Measurements from ENCODE around the gene ADAP1. TPM values are rescaled to one million over a fixed set of nuclear protein-coding genes. Genes with fewer than 3 reads are reported as not detected.

The ADAP1 gene
- total RNA-seq, 4 donors from 2014 or later: 9.1 to 18.8 (median 9.9) TPM

GRCh38 chr7:868189-868486, 86.3 kb downstream of the ADAP1 start:
- H3K4me3 ChIP-seq (ENCODE audit: low read depth, poor library complexity, severe bottlenecking): no peak overlapping the region
- TF ChIP-seq POLR2A (IDR thresholded peaks at IDR 0.05) (no peak), CTCF (IDR thresholded peaks at IDR 0.05) (no peak)
- intact Hi-C loops (cut with DNase I; ENCODE audit: low total_unique reads): no loop called here
- WGBS, 2 donors: 77 to 86% methylated on average over 3 to 7 of the region's 17 CpGs
- DNase-seq (ENCODE audit: low spot score in 2 of 2): no peak

GRCh38 chr7:867406-868188, 86.9 kb downstream of the ADAP1 start:
- no peak overlapping the region for H3K4me3 ChIP-seq (ENCODE audit: low read depth, poor library complexity, severe bottlenecking)
- intact Hi-C loops (cut with DNase I; ENCODE audit: low total_unique reads): no loop called here
- 34 to 50% methylated on average over 21 to 22 of the region's 22 CpGs for WGBS, 2 donors
- peak; percentile 79 to 91 for DNase-seq (ENCODE audit: low spot score in 2 of 2)
- TF ChIP-seq POLR2A (IDR thresholded peaks at IDR 0.05) (no peak), CTCF (IDR thresholded peaks at IDR 0.05) (no peak)

GRCh38 chr7:867001-867405, 87.5 kb downstream of the ADAP1 start:
- no peak overlapping the region for H3K4me3 ChIP-seq (ENCODE audit: low read depth, poor library complexity, severe bottlenecking)
- intact Hi-C loops (cut with DNase I; ENCODE audit: low total_unique reads): no loop called here
- 29 to 32% methylated on average over 18 of the region's 18 CpGs for WGBS, 2 donors

GRCh38 chr7:865921-866320, 88.6 kb downstream of the ADAP1 start:
- DNase-seq (ENCODE audit: low spot score in 2 of 2): no peak
- 95 to 97% methylated on average over 25 of the region's 25 CpGs for WGBS, 2 donors
- TF ChIP-seq CTCF (IDR thresholded peaks at IDR 0.05) (no peak), POLR2A (IDR thresholded peaks at IDR 0.05) (no peak)
- intact Hi-C loops (cut with DNase I; ENCODE audit: low total_unique reads): no loop called here
- H3K4me3 ChIP-seq (ENCODE audit: low read depth, poor library complexity, severe bottlenecking): no peak overlapping the region

More at GRCh38 chr7:867001-867405, 87.5 kb downstream of the ADAP1 start:
- TF ChIP-seq POLR2A (IDR thresholded peaks at IDR 0.05) (no peak), CTCF (IDR thresholded peaks at IDR 0.05) (no peak)
- DNase-seq (ENCODE audit: low spot score in 2 of 2): peak; percentile 67 to 92

GRCh38 chr7:863106-863505, 91.4 kb downstream of the ADAP1 start:
- 89 to 92% methylated on average over 16 of the region's 16 CpGs for WGBS, 2 donors
- DNase-seq (ENCODE audit: low spot score in 2 of 2): no peak
- TF ChIP-seq CTCF (IDR thresholded peaks at IDR 0.05) (no peak), POLR2A (IDR thresholded peaks at IDR 0.05) (no peak)
- H3K4me3 ChIP-seq (ENCODE audit: low read depth, poor library complexity, severe bottlenecking): no peak overlapping the region
- intact Hi-C loops (cut with DNase I; ENCODE audit: low total_unique reads): no loop called here

- no peak overlapping the region for H3K4me3 ChIP-seq (ENCODE audit: low read depth, poor library complexity, severe bottlenecking)
- intact Hi-C loops (cut with DNase I; ENCODE audit: low total_unique reads): no loop called here
- WGBS, 2 donors: 82% methylated on average over 6 of the region's 6 CpGs
- TF ChIP-seq CTCF (IDR thresholded peaks at IDR 0.05) (no peak), POLR2A (IDR thresholded peaks at IDR 0.05) (no peak)
- no peak for DNase-seq (ENCODE audit: low spot score in 2 of 2)
Measured at GRCh38 chr7:862157-862556, 92.3 kb downstream of the ADAP1 start.

Data from lower leg skin (tissue), 4 donors.